Stomach smooth muscle (tissue), 2 donors: ENCODE results near the gene BRCA2.

Experiments used
- H3K27ac ChIP-seq: one replicate; pipeline ENCODE4 v1.7.0; 2013; ENCODE audit warnings: mild to moderate bottlenecking, low read length, inconsistent platforms
- H3K27me3 ChIP-seq, 2 donors: one replicate each; pipeline ENCODE4 v1.7.0; 2013; ENCODE audit warnings: low read length in 2 of 2; ENCODE audit not compliant: insufficient read depth in 2 of 2, control insufficient read depth in 1 of 2
- H3K36me3 ChIP-seq, 2 donors: one replicate each; pipeline ENCODE4 v1.7.0; 2013; ENCODE audit warnings: low read length in 2 of 2; ENCODE audit not compliant: control insufficient read depth in 2 of 2, insufficient read depth in 2 of 2
- H3K4me1 ChIP-seq: one replicate; pipeline ENCODE4 v1.7.0; 2013; ENCODE audit warnings: low read length; ENCODE audit not compliant: control insufficient read depth, insufficient read depth
- H3K4me3 ChIP-seq, 2 donors: one replicate each; pipeline ENCODE4 v1.7.0; 2013; ENCODE audit warnings: low read length in 2 of 2
- H3K9ac ChIP-seq, 2 donors: one replicate each; pipeline ENCODE4 v1.7.0; 2013; ENCODE audit warnings: low read length in 2 of 2, mild to moderate bottlenecking in 1 of 2
- H3K9me3 ChIP-seq, 2 donors: one replicate each; pipeline ENCODE4 v1.7.0; 2013; ENCODE audit warnings: low read length in 2 of 2; ENCODE audit not compliant: control insufficient read depth in 2 of 2
- donor health status: healthy.
- donor health status: Pancreatic carcinoma.

Gene BRCA2

GRCh38 chr13:32414580-32414979 is 99.3 kb downstream of the BRCA2 start:
- Histone ChIP-seq H3K4me1 (no peaks in the 10 kb centered on the region), H3K27ac (no peak overlapping the region), H3K27me3 (no peaks in the 10 kb centered on the region), H3K36me3 (no peaks in the 10 kb centered on the region), H3K9ac (no peak overlapping the region), H3K9me3 (no peaks in the 10 kb centered on the region), H3K4me3 (no peak overlapping the region)

GRCh38 chr13:32415019-32415418 is 99.7 kb downstream of the BRCA2 start:
- no peaks in the 10 kb centered on the region for H3K4me1 ChIP-seq
- no peak overlapping the region for H3K27ac ChIP-seq
- no peaks in the 10 kb centered on the region for H3K9me3 ChIP-seq
- no peak overlapping the region for H3K4me3 ChIP-seq
- H3K36me3 ChIP-seq, result peaks cover 0 to 2% of the 10 kb centered on the region in 2 donors
- no peaks in the 10 kb centered on the region for H3K27me3 ChIP-seq
- no peak overlapping the region for H3K9ac ChIP-seq

DNA sequence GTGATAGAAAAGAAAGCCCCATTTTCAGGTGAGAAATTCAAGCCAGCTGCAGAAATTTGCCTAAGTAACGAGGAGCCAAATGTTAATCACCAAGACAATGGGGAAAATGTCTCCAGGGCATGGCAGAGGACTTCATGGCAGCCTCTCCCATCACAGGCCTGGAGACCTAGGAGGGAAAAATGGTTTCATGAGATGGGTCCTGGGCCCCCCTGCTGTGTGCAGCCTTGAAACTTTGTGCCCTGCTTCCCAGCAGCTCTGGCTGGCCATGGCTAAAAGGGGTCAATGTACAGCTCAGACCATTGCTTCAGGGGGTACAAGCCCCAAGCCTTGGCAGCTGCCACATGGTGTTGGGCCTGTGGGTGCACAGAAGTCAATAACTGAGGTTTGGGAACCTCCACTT is 102.7 kb downstream of the BRCA2 start:
- no peak overlapping the region for H3K27ac ChIP-seq
- H3K27me3 ChIP-seq, result no peaks in the 10 kb centered on the region
- no peaks in the 10 kb centered on the region for H3K9me3 ChIP-seq
- H3K4me1 ChIP-seq, result no peaks in the 10 kb centered on the region
- H3K9ac ChIP-seq, result no peak overlapping the region
- H3K4me3 ChIP-seq, result no peak overlapping the region
- peaks cover 0 to 5% of the 10 kb centered on the region in 2 donors for H3K36me3 ChIP-seq

DNA sequence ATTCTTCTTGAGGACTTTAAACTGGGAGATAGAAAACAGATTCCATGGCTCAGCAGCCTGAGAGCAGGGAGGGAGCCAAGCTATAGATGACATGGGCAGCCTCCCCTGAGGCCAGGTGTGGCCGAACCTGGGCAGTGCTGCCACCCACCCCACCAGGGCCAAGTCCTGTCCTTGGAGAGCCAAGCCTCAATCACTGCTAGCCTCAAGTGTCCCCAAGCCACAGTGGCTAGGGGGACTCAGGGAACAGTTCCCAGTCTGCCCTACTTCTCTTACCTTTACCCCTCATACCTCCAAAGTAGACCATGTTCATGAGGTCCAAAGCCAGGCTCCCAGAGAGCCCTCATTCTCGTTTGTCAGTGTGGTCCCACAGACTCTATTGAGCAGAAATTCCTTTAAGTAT is 104.6 kb downstream of the BRCA2 start:
- H3K4me3 ChIP-seq, result no peak overlapping the region
- no peak overlapping the region for H3K9ac ChIP-seq
- H3K27ac ChIP-seq, result no peak overlapping the region

GRCh38 chr13:32423592-32423991 is 108.3 kb downstream of the BRCA2 start:
- Histone ChIP-seq H3K4me3 (no peak overlapping the region), H3K36me3 (peaks cover 0 to 5% of the 10 kb centered on the region in 2 donors), H3K27me3 (no peaks in the 10 kb centered on the region), H3K9ac (no peak overlapping the region), H3K4me1 (peaks cover 18% of the 10 kb centered on the region), H3K27ac (no peak overlapping the region), H3K9me3 (no peaks in the 10 kb centered on the region)

More for the DNA sequence above, 104.6 kb downstream of the BRCA2 start:
- Histone ChIP-seq H3K9me3 (no peaks in the 10 kb centered on the region), H3K36me3 (peaks cover 0 to 5% of the 10 kb centered on the region in 2 donors), H3K27me3 (no peaks in the 10 kb centered on the region), H3K4me1 (no peaks in the 10 kb centered on the region)

GRCh38 chr13:32425158-32425557 is 109.8 kb downstream of the BRCA2 start:
- Histone ChIP-seq H3K4me3 (no peak overlapping the region), H3K9ac (no peak overlapping the region), H3K9me3 (no peaks in the 10 kb centered on the region), H3K4me1 (peaks cover 26% of the 10 kb centered on the region), H3K36me3 (peaks cover 0 to 1% of the 10 kb centered on the region in 2 donors), H3K27ac (no peak overlapping the region), H3K27me3 (no peaks in the 10 kb centered on the region)

DNA sequence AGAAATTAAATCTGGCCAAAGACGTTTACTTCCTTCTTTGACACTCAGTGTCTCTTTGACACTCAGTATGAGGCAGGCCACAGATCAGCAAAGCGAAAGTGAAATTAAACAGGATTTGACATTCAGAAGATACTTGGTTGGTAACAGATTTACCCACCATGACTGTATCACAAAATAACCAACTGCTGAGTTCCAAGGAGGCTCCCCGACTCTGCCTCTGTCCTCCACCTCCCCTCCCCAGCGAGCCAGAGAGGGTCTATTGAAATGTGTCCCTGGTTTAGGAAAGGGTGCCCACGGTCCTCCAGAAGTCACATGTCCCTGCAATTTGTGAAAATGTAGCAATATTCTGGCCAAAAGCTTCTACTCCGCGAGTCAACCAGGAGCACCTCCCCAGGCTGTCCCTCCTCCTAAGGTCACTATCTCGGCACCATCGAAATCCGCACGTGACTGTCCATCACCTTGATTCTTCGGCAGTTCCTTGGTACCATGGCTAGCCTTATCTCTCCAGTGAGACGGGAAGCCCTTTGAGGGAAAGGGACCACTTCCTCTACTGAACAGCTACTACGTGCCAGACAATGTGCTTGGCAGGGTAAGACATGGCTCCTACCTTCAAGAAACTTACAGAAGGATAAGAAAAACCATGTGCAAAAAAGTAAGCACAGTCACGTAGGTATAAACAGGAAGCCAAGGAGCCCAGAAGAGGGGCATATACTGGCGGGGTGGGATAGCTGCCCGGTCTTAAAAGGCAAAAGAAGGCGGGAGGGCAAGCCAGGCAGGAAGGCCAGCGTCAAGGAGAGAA is 111.1 kb downstream of the BRCA2 start:
- H3K9me3 ChIP-seq, result no peaks in the 10 kb centered on the region
- H3K9ac ChIP-seq, result peak overlapping the region; percentile 75 to 80
- peak overlapping the region; percentile 64 for H3K27ac ChIP-seq
- H3K36me3 ChIP-seq, result no peaks in the 10 kb centered on the region
- H3K4me3 ChIP-seq, result peak overlapping the region; percentile 89 to 90
- no peaks in the 10 kb centered on the region for H3K27me3 ChIP-seq
- peaks cover 29% of the 10 kb centered on the region for H3K4me1 ChIP-seq

DNA sequence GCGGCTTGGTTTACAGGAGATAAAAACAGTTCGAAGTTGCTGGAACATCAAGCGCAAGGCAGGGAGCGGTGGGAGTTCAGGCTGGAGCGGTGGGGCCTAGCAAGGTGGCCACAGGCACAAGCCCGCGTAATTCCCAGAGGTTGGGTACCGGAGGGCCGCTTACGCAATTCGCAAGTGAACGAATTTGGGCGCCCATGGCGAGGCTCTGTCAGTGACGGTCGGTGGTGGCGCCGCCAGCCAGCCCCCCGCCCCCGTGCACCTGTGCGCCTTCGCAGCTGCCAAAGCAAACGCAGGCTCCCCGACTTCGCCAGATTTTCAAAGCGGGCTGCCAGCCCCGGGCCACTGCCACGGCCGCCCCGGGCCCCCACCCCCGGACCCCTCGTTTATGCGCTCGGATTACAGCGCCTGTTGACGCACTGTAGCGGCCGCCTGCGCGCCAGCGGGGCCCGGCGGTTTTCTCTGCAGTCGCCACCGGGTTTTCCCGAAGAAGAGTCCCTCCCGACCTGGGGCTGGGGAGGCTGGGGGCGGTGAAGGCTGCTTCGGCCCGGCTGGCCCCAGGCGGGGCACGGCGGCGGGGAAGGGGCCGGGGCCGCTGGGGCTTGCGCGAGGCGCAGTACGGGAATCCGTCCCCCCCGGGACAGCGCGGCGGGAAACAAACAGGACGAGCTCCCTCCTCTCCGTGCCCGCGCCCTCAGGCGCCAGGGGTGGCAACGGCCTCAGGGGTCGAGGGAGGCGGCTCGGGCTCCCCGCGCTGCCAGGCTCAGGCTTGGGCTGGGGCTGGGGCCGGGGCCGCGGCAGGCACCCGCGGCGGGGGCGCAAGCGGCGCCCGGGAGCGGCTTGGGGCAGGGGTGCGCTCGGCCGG is 111.9 kb downstream of the BRCA2 start:
- H3K4me1 ChIP-seq, result peaks cover 29% of the 10 kb centered on the region

DNA sequence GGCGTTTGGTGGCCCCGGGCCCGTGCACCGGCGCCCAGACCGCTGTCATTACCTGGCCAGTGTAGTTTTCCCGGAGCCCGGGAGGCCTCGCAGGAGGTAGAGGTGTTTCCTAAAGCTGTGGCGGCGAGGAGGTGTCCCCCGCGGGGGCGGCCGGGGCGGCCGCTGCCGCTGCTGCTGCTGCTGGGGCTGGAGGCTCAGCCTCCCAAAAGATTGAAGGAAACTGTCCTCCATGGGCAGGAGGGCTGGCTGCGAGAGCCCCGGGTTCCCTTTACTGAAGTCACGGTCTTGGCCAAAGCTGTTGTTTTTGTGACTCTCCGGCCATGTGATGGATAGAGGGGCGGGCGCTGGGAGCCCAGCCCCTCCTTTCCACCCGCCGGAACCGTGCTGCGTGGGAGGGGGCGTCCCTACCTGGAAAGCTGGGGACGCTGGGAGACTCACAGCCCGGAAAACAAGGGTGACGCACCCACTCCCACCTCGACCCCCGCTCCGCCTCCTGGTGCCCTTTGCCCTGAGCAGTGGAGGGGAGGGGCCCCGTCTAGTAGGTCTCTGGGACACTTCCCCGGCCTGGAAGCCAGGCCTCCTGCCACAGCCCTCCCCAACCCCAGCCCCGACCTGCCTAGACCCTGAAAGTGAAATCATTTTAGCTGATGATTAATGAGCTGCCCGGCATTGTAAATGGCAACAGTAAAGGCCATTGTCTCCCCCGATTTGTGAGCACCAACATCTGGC is 112.7 kb downstream of the BRCA2 start, which contains the start of gene N4BP2L1:
Gene N4BP2L1, minus strand, starts transcription at position 279 of the 729 bp plus-strand sequence. Its CDS starts 48 bp downstream, at position 231.
- Histone ChIP-seq H3K36me3 (peaks cover 0 to 3% of the 10 kb centered on the region in 2 donors), H3K27me3 (no peaks in the 10 kb centered on the region), H3K4me1 (peaks cover 29% of the 10 kb centered on the region), H3K27ac (peak within 1 kb of the TSS; percentile 64), H3K4me3 (peak within 1 kb of the TSS; percentile 89 to 90), H3K9ac (peak within 1 kb of the TSS; percentile 80 to 81), H3K9me3 (no peaks in the 10 kb centered on the region)

More for the DNA sequence above, 111.9 kb downstream of the BRCA2 start:
- H3K27ac ChIP-seq, result peak overlapping the region; percentile 64
- no peaks in the 10 kb centered on the region for H3K36me3 ChIP-seq
- no peaks in the 10 kb centered on the region for H3K9me3 ChIP-seq
- peak overlapping the region; percentile 89 to 90 for H3K4me3 ChIP-seq
- H3K27me3 ChIP-seq, result no peaks in the 10 kb centered on the region
- peak overlapping the region; percentile 75 to 80 for H3K9ac ChIP-seq
